Breast epithelium (tissue), 4 donors: ENCODE results near the gene GABRA4. TPM values are rescaled to one million over a fixed set of nuclear protein-coding genes. Genes with fewer than 3 reads are reported as not detected.

Source experiments
- DNase-seq, 2 donors: peaks; one replicate each; pipeline ENCODE4 v3.0.0-alpha.2; 2019; ENCODE audit warnings: low spot score in 2 of 2
- H3K27ac ChIP-seq, 2 donors: fragments of 200-600 bp; sonication (generic) in 1 of 2; one replicate each; pipeline ENCODE4 v1.5.1; 2016 to 2019; ENCODE audit warnings: mild to moderate bottlenecking in 1 of 2
- H3K27me3 ChIP-seq, 2 donors: fragments of 200-600 bp; sonication (generic) in 1 of 2; one replicate each; pipeline versions ENCODE4 v1.5.1 to v1.6.0; 2017 to 2019; ENCODE audit warnings: control low read depth in 1 of 2, mild to moderate bottlenecking in 1 of 2
- H3K36me3 ChIP-seq: fragments of 200-600 bp; one replicate; pipeline ENCODE4 v1.5.1; 2019
- H3K4me1 ChIP-seq, 2 donors: fragments of 200-600 bp; sonication (generic); one replicate each; pipeline ENCODE4 v1.5.1; 2016 to 2019; ENCODE audit warnings: control low read depth in 1 of 2
- H3K4me3 ChIP-seq, 3 donors: fragments of 200-600 bp; sonication (generic); 1 replicate in 2 of 3; 2 replicates in 1 of 3; pipeline ENCODE4 v1.5.1; 2016 to 2019; ENCODE audit warnings: mild to moderate bottlenecking in 3 of 3, moderate library complexity in 2 of 3
- H3K9me3 ChIP-seq, 2 donors: fragments of 200-600 bp; sonication (generic) in 1 of 2; one replicate each; pipeline ENCODE4 v1.5.1; 2016 to 2019; ENCODE audit warnings: control low read depth in 1 of 2
- POLR2A ChIP-seq: fragments of 450-650 bp; IDR thresholded peaks from one replicate; pipeline ENCODE4 v1.6.1; 2016; ENCODE audit warnings: antibody characterized with exemption, mild to moderate bottlenecking, moderate library complexity
- POLR2AphosphoS5 ChIP-seq, 3 donors: sonication (generic); formaldehyde crosslinking; IDR thresholded peaks; one replicate each; pipeline ENCODE4 v1.6.1; 2017; ENCODE audit warnings: antibody characterized with exemption in 3 of 3
- intact Hi-C: fragments of 100-400 bp; cut with DNase I; formaldehyde crosslinking; loops from one replicate; pipeline ENCODE4 v1.15.1; 2023; ENCODE audit warnings: low total_unique reads
- total RNA-seq, 3 donors: library from RNA; depleted of rRNA; stranded (reverse); fragments of >200 nt; gene quantifications; one replicate each; pipeline ENCODE4 v1.1.0, GENCODE V29; 2016
- TF ChIP-seq, protein P1 (sequence below), 3 donors: fragments of 450-650 bp; IDR thresholded peaks; one replicate each; pipeline ENCODE4 v1.5.1; 2016 to 2017; ENCODE audit warnings: antibody characterized with exemption in 3 of 3, mild to moderate bottlenecking in 3 of 3, moderate library complexity in 3 of 3

Gene GABRA4
- total RNA-seq, 3 donors from 2014 or later = 0.15 TPM; not detected in 2

DNA sequence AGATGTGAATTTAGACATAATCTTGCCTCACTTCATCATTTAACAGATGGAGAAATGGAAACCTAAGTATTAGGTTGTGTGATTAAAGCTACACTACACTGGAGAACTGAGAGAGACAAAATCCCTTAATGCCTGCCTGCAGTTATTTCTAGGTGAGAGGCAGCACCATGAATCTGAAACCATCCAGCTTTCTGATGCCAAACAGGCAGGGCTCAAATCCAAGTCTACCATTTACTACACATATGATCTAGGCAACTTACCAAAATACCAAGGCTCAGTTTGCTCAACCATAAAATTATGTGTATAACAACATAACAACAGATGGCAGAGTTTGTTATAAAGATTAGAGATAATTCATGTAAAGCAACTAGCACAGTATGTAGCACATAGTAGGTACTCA, 38.7 kb downstream of the GABRA4 start:
- DNase-seq = no peak

DNA sequence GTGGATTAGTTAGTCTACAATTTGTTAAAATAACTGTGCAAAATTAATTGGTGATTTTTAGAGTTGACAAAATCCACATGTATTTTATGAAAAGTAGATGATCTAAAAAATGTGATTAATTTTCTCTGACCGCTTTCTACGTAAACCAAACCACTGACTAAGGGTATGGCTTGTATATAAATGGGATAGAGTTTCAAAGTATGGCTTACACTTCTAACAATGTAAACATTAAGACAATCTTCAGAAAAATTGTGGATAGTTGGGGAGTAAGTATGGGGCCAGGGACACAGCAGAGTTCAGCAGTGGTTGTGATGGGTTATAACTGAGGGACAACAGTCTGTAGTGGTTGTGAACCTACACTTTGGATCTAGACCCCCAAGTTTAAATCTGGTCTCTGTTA, 39.8 kb downstream of the GABRA4 start:
- Histone ChIP-seq H3K4me1 (no peaks in the 10 kb centered on the region), H3K9me3 (no peaks in the 10 kb centered on the region), H3K27me3 (no peaks in the 10 kb centered on the region), H3K36me3 (no peaks in the 10 kb centered on the region), H3K4me3 (no peak overlapping the region), H3K27ac (no peak overlapping the region)
- DNase-seq = no peak
- TF ChIP-seq, protein P1, sequence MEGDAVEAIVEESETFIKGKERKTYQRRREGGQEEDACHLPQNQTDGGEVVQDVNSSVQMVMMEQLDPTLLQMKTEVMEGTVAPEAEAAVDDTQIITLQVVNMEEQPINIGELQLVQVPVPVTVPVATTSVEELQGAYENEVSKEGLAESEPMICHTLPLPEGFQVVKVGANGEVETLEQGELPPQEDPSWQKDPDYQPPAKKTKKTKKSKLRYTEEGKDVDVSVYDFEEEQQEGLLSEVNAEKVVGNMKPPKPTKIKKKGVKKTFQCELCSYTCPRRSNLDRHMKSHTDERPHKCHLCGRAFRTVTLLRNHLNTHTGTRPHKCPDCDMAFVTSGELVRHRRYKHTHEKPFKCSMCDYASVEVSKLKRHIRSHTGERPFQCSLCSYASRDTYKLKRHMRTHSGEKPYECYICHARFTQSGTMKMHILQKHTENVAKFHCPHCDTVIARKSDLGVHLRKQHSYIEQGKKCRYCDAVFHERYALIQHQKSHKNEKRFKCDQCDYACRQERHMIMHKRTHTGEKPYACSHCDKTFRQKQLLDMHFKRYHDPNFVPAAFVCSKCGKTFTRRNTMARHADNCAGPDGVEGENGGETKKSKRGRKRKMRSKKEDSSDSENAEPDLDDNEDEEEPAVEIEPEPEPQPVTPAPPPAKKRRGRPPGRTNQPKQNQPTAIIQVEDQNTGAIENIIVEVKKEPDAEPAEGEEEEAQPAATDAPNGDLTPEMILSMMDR (IDR thresholded peaks at IDR 0.05) = no peak
- TF ChIP-seq POLR2AphosphoS5 (IDR thresholded peaks at IDR 0.05) (no peak), POLR2A (no peak)
- intact Hi-C loops = no loop called here

More for the DNA sequence above, 38.7 kb downstream of the GABRA4 start:
- intact Hi-C loops = no loop called here
- no peak for TF ChIP-seq POLR2A
- TF ChIP-seq, protein P1 (IDR thresholded peaks at IDR 0.05) = no peak
- no peak for TF ChIP-seq POLR2AphosphoS5 (IDR thresholded peaks at IDR 0.05)
- Histone ChIP-seq H3K9me3 (no peaks in the 10 kb centered on the region), H3K4me1 (no peaks in the 10 kb centered on the region), H3K27ac (no peak overlapping the region), H3K36me3 (no peaks in the 10 kb centered on the region), H3K27me3 (no peaks in the 10 kb centered on the region), H3K4me3 (no peak overlapping the region)

DNA sequence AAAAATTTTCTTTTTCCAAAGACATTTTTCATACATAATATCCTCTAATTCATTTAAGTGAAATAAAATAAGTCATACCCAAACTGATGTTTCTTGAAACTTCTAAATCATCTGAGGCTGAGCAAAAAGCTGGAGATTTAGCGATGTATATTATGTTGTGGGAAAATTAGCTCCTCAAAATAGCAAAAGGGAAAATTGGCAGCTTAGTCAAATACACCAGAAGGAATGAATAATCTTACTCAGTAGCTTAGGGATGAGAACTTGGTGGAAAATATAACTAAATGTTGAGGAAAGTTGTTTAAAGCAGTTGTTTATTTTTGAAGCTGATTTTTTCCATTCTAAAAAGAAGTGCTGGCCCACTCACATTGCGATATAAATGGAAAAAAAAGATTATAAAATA, 40.9 kb downstream of the GABRA4 start:
- no peaks in the 10 kb centered on the region for H3K36me3 ChIP-seq
- H3K9me3 ChIP-seq = no peaks in the 10 kb centered on the region
- intact Hi-C loops = no loop called here
- TF ChIP-seq POLR2A = no peak
- TF ChIP-seq POLR2AphosphoS5 (IDR thresholded peaks at IDR 0.05) = no peak
- TF ChIP-seq, protein P1 (IDR thresholded peaks at IDR 0.05) = no peak
- no peak for DNase-seq
- no peaks in the 10 kb centered on the region for H3K4me1 ChIP-seq
- H3K27ac ChIP-seq = no peak overlapping the region
- no peaks in the 10 kb centered on the region for H3K27me3 ChIP-seq
- no peak overlapping the region for H3K4me3 ChIP-seq

DNA sequence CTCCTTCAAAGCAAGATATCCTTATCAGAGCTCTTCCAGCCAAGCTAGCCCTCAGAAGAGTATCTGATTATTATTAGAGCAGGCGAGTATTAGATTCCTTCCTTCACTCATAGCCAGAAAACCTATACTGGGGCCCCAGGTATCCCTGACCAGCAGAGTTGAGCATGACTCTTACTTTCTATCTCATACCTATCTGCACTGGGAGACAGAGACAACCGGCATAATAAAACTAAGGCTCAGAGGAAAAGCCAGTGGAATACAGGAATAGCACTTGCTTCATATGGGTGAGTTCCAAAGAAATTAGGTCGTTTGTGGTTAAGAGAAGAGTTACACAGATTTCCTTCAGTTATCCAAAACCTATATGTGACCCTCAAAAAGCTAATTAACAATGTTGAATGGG, 42.6 kb downstream of the GABRA4 start:
- TF ChIP-seq, protein P1 (IDR thresholded peaks at IDR 0.05) = no peak
- TF ChIP-seq POLR2AphosphoS5 (IDR thresholded peaks at IDR 0.05) (no peak), POLR2A (no peak)
- no peak overlapping the region for H3K4me3 ChIP-seq
- H3K36me3 ChIP-seq = no peaks in the 10 kb centered on the region
- no peak overlapping the region for H3K27ac ChIP-seq
- H3K4me1 ChIP-seq = no peaks in the 10 kb centered on the region
- intact Hi-C loops = no loop called here
- no peaks in the 10 kb centered on the region for H3K9me3 ChIP-seq
- no peaks in the 10 kb centered on the region for H3K27me3 ChIP-seq
- DNase-seq = no peak

DNA sequence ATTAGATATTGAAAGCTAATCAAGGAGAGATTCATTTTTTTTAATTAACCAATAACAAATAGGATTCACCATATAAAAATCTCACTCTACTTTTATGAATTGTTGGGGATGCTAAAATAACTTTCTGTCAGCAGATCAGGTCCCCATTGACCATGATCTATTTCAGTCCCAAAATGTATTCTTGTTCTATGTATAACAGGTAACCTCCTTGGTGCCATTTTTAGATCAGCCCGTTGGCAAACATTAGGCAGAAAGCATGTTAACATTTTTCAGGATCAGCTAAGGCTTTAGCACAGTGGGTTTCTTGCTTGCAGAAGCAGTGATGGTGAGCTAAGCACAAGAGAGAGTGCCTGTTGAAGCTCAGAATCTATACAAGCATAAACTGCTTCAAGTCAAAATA, 43.6 kb downstream of the GABRA4 start:
- no peak overlapping the region for H3K4me3 ChIP-seq
- no peaks in the 10 kb centered on the region for H3K27me3 ChIP-seq
- no peaks in the 10 kb centered on the region for H3K36me3 ChIP-seq
- H3K9me3 ChIP-seq = no peaks in the 10 kb centered on the region
- intact Hi-C loops = no loop called here
- TF ChIP-seq, protein P1 (IDR thresholded peaks at IDR 0.05) = no peak
- no peak for TF ChIP-seq POLR2A
- TF ChIP-seq POLR2AphosphoS5 (IDR thresholded peaks at IDR 0.05) = no peak
- H3K4me1 ChIP-seq = no peaks in the 10 kb centered on the region
- DNase-seq = no peak
- no peak overlapping the region for H3K27ac ChIP-seq
